Stomach smooth muscle (tissue), 2 donors: Measurements from ENCODE around the gene PYCR2.
A peak's percentile ranks its signal among the peaks of the same experiment; 100 is the strongest.

Experiments
- H3K27ac ChIP-seq: one replicate; pipeline ENCODE4 v1.7.0; 2013; ENCODE audit warnings: mild to moderate bottlenecking, low read length, inconsistent platforms
- H3K27me3 ChIP-seq, 2 donors: one replicate each; pipeline ENCODE4 v1.7.0; 2013; ENCODE audit warnings: low read length in 2 of 2; ENCODE audit not compliant: insufficient read depth in 2 of 2, control insufficient read depth in 1 of 2
- H3K36me3 ChIP-seq, 2 donors: one replicate each; pipeline ENCODE4 v1.7.0; 2013; ENCODE audit warnings: low read length in 2 of 2; ENCODE audit not compliant: control insufficient read depth in 2 of 2, insufficient read depth in 2 of 2
- H3K4me1 ChIP-seq: one replicate; pipeline ENCODE4 v1.7.0; 2013; ENCODE audit warnings: low read length; ENCODE audit not compliant: control insufficient read depth, insufficient read depth
- H3K4me3 ChIP-seq, 2 donors: one replicate each; pipeline ENCODE4 v1.7.0; 2013; ENCODE audit warnings: low read length in 2 of 2
- H3K9ac ChIP-seq, 2 donors: one replicate each; pipeline ENCODE4 v1.7.0; 2013; ENCODE audit warnings: low read length in 2 of 2, mild to moderate bottlenecking in 1 of 2
- H3K9me3 ChIP-seq, 2 donors: one replicate each; pipeline ENCODE4 v1.7.0; 2013; ENCODE audit warnings: low read length in 2 of 2; ENCODE audit not compliant: control insufficient read depth in 2 of 2
- donor health status: healthy.
- donor health status: Pancreatic carcinoma.

Gene PYCR2

DNA sequence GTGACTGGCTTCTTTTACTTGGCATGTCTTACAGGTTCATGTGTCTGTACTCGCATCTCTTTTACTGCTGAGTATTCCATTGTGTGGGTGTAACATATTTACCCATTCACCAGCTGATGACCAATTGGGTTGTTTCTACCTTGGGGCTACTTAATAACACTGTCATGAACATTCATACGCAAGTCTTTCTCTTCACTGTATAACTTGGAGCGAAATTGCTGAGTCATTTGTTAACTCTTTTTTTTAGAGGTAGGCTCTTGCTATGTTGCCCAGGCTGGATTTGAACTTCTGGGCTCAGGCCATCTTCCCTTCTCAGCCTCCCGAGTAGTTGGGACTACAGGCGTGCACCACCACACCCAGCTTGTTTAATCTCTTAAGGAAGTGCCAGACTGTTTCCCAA, 6.5 kb downstream of the PYCR2 start:
- H3K4me3 ChIP-seq: no peak overlapping the region
- peaks cover 22% of the 10 kb centered on the region in 2 donors for H3K36me3 ChIP-seq
- H3K27ac ChIP-seq: no peak overlapping the region
- no peaks in the 10 kb centered on the region for H3K9me3 ChIP-seq
- no peak overlapping the region for H3K9ac ChIP-seq
- H3K27me3 ChIP-seq: no peaks in the 10 kb centered on the region
- peaks cover 17% of the 10 kb centered on the region for H3K4me1 ChIP-seq

DNA sequence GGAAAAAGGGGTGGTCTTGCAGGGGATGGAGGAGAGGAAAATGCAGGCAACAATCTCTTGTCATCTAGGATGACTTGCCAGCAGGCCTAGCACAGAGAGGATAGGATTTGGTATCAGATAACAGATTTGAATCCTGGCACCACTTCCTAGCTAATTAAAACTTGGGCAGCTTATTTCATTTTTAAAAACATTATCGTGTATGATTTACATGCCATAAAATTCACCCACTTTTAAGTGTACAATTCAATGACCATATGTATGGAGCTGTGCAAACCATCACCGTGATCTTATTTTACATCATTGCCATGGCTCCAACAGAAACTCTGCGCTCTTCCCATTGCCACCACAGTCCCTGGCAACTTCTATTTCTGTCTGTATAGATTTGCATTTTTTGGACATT, 6.9 kb downstream of the PYCR2 start:
- no peaks in the 10 kb centered on the region for H3K27me3 ChIP-seq
- H3K4me1 ChIP-seq: peaks cover 12% of the 10 kb centered on the region
- H3K4me3 ChIP-seq: no peak overlapping the region
- H3K9me3 ChIP-seq: no peaks in the 10 kb centered on the region
- no peak overlapping the region for H3K27ac ChIP-seq
- peaks cover 20 to 22% of the 10 kb centered on the region in 2 donors for H3K36me3 ChIP-seq
- no peak overlapping the region for H3K9ac ChIP-seq

DNA sequence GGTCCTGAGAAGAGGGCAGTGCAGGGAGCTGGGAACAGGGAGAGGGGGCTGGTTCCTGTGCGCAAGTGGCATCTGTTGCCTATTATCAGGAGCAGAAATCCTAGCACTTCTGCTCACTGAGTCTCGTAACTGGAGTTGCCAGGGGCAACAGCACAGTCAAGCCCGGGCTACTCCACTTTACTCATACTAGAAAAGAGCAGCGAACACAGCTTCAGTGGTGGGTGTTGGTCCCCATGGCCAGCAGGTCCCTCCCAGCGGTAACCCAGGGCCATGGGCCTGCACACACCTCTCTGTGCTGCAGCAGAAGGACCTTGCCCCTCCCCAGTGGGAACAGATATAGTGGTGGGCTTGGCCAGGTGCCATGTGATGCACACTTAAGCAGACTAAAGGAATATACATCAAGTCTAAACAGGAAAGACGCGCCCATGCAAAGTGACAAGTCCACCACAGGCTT, 8.5 kb downstream of the PYCR2 start:
- H3K9me3 ChIP-seq: no peaks in the 10 kb centered on the region
- no peaks in the 10 kb centered on the region for H3K27me3 ChIP-seq
- peaks cover 9 to 12% of the 10 kb centered on the region in 2 donors for H3K36me3 ChIP-seq
- peaks cover 20% of the 10 kb centered on the region for H3K4me1 ChIP-seq
- no peak overlapping the region for H3K9ac ChIP-seq
- no peak overlapping the region for H3K4me3 ChIP-seq
- H3K27ac ChIP-seq: no peak overlapping the region

DNA sequence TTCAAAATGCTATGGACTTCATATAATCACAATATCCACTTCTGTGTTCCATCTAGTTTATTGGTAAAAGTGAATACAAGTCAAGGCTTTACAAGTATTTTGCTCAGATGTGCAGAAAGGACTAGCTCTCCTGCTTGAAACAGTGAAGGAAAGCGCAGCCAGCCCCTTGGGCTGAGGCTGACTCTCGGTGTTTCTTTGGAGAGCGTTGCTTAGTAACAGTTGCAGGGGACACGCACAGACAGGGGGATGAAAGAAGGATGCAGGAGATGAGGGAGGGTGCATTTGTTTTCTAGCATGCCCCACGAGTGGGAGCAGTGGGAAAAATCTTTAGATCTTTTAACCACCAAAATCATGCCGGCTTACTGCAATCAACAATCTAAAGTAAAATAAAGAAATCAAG, 9.1 kb downstream of the PYCR2 start:
- H3K4me3 ChIP-seq: no peak overlapping the region

DNA sequence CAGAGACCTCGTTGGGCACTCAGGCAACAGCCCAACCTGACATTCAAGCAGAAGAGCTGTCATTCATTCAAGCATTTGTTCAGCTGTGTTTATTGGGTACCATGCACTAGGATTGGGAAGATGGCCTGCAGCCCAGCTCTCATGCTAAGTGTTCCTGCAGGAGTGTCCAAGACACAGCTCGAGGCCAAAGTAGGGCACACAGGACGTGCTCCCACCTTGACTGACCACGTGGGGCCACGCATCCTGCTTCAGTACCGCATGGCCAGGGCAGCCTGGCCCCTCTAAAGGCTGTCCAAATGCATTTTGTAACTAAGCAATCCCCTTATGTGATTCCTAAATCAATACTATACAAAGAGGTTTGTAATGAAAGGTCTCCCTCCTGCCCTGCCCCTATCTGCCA, 9.7 kb downstream of the PYCR2 start:
- no peak overlapping the region for H3K9ac ChIP-seq
- no peaks in the 10 kb centered on the region for H3K9me3 ChIP-seq
- H3K36me3 ChIP-seq: peaks cover 9 to 12% of the 10 kb centered on the region in 2 donors
- H3K27ac ChIP-seq: no peak overlapping the region
- peaks cover 10% of the 10 kb centered on the region for H3K4me1 ChIP-seq
- no peaks in the 10 kb centered on the region for H3K27me3 ChIP-seq
- no peak overlapping the region for H3K4me3 ChIP-seq

More for the DNA sequence above, 9.1 kb downstream of the PYCR2 start:
- H3K27ac ChIP-seq: no peak overlapping the region
- peaks cover 9 to 12% of the 10 kb centered on the region in 2 donors for H3K36me3 ChIP-seq
- no peaks in the 10 kb centered on the region for H3K27me3 ChIP-seq
- H3K9ac ChIP-seq: no peak overlapping the region
- no peaks in the 10 kb centered on the region for H3K9me3 ChIP-seq
- peaks cover 16% of the 10 kb centered on the region for H3K4me1 ChIP-seq

DNA sequence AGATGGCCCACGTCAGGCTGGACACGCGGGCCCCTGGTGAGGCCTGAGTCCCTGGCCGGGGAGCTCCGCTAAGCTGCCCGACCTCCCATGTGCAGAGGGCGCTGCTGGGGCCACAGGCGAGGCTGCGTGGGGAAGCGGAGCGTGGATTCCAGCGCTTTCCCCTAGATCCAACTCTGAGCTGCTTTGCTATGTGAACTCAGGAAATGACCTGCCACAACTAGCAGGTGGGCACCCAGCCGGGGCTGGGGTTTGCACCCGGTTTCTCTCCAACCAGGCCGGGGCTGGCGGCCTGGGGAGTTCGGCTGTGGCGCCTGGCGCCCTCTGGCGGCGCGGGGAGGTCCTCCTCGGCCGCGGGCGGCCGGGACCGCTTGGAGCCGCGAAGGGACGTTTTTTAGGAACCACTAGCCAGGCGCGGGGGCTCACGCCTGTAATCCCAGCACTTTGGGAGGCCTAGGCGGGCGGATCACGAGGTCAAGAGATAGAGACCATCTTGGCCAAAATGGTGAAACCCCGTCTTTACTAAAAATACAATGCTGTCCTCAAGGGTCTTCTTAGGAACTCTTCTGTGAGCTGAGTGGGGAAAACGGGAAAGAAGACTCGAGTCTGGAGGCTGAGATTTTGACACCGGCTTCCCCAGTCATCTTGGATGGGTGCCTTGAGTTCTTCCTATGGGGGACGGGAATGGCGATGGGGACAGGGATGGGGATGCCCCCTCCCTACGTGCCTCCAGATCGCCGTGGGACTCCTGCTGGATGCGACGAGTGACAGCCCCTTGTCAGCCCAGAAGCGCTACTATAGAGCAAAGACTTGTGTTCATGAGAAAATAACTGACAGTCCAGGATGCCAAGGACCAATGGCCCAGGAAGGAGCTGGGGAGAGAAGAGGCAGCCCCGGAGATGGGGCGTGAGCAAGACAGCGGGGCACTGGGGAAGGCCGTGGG, 12.6 kb downstream of the PYCR2 start:
- peaks cover 2 to 3% of the 10 kb centered on the region in 2 donors for H3K36me3 ChIP-seq
- no peaks in the 10 kb centered on the region for H3K27me3 ChIP-seq
- H3K9ac ChIP-seq: peak overlapping the region; percentile 51 to 71
- H3K27ac ChIP-seq: no peak overlapping the region
- H3K4me3 ChIP-seq: peak overlapping the region in 1 of 2 donors; percentile 58
- H3K9me3 ChIP-seq: no peaks in the 10 kb centered on the region
- H3K4me1 ChIP-seq: peaks cover 10% of the 10 kb centered on the region

DNA sequence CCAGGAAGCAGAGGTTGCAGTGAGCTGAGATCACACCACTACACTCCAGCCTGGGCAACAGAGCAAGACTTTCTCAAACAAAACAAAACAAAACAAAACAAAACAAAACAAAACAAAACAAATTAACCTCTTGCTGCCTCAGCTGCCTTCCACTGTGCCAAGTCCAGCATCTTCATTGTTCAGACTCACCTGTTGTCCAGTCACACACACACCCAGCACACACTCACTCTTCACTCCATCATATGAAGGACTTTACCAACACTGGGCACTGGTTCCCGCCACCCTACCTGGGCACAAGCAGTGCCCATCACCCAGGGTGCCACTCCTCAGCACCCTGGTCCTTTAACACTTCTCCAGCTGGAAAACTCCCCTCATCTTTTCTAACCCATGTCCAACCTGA, 14.6 kb downstream of the PYCR2 start:
- peaks cover 10% of the 10 kb centered on the region for H3K4me1 ChIP-seq
- no peak overlapping the region for H3K27ac ChIP-seq
- H3K27me3 ChIP-seq: no peaks in the 10 kb centered on the region
- H3K9ac ChIP-seq: no peak overlapping the region
- H3K36me3 ChIP-seq: no peaks in the 10 kb centered on the region
- H3K9me3 ChIP-seq: no peaks in the 10 kb centered on the region
- H3K4me3 ChIP-seq: no peak overlapping the region

DNA sequence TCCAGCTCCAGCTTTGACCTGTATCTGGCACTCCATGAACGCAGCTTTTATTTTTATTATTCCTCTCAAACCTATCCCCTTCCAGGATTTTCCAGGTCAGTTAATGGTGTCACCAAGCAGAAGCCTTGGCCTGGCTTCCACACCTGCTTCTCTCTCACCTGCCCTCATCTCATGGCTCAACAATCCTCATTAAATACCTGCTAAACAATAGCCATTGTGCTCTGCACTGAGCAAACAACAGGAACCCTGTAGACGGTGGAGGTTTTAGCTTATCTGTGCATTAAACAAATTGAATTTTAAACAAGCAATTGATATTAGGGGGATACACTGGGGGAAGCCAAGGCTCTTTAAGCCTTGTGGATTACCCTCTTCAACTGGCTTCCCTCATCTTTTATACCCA, 15.3 kb downstream of the PYCR2 start:
- Histone ChIP-seq H3K4me1 (peaks cover 10% of the 10 kb centered on the region), H3K4me3 (no peak overlapping the region), H3K9me3 (no peaks in the 10 kb centered on the region), H3K27me3 (no peaks in the 10 kb centered on the region), H3K27ac (no peak overlapping the region), H3K36me3 (no peaks in the 10 kb centered on the region), H3K9ac (no peak overlapping the region)

DNA sequence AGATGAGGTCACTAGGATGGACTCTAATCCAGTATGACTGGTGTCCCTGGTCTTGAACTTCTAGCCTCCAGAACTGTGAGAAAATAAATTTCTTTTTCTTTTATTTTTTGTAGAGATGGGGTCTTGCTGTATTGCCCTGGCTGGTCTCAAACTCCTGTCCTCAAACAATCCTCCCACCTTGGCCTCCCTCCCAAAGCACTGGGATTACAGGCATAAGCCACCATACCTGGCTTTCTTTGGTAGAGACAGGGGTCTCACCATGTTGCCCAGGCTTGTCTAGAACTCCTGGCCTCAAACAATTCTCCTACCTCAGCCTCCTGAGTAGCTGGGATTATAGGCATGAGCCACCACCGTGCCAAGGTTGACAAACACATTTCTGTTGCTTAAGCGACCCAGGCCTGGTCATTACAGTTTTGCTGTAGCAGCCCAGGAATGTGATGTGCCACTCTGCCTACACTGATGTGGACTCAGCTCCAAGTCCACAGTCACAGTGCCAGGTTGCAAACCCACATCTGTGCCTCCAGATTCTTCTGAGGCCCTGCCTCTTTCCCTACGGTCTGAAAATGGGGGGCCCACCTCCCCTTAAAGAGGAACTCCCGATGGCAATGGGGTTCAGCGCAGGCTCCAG, 15.9 kb downstream of the PYCR2 start:
- Histone ChIP-seq H3K9ac (no peak overlapping the region), H3K27me3 (no peaks in the 10 kb centered on the region), H3K36me3 (no peaks in the 10 kb centered on the region), H3K4me1 (peaks cover 10% of the 10 kb centered on the region), H3K9me3 (no peaks in the 10 kb centered on the region), H3K27ac (no peak overlapping the region), H3K4me3 (no peak overlapping the region)

DNA sequence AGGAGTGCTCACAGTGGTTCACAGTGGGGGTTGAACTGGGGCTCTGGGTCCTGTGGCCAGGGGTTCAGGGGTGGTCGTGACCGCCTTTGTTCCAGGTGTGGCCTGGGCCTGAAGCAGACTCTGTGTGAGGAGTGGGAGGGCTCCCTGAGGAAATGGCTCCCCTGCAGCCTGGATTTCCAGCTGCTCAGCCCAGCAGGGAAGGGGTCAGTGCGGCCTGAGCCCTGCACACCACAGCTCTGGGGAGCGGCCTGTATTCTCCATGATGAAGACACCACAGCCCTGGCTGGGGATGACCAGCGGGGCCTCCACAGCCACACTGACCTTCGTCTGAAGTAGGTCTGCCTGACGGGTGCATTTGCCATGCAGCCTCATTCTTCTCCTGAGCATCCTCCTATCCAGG, 16.7 kb downstream of the PYCR2 start:
- Histone ChIP-seq H3K4me3 (no peak overlapping the region), H3K9me3 (no peaks in the 10 kb centered on the region), H3K27ac (no peak overlapping the region)

DNA sequence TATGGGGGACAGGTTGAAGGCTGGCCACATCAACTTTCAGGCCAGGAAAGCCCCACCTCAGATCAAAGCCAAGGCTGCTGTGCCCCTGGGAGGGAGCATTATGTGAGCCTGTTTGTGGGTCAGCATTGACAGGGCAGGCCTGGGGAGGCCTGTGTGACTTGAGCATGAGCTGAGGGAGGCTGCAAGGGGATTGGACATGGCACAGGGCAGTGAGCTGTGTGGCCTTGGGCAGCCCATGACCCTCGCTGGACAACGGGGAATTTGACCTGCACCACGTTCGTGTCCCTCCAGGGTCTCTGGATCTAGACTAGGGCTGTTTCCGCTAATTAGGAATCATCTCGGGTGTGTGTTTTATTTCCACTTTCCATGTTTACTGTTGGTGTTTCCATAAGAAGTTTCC, 17.6 kb downstream of the PYCR2 start:
- Histone ChIP-seq H3K27me3 (no peaks in the 10 kb centered on the region), H3K4me1 (peaks cover 6% of the 10 kb centered on the region), H3K36me3 (no peaks in the 10 kb centered on the region), H3K4me3 (no peak overlapping the region), H3K27ac (no peak overlapping the region), H3K9me3 (no peaks in the 10 kb centered on the region), H3K9ac (no peak overlapping the region)

More for the DNA sequence above, 16.7 kb downstream of the PYCR2 start:
- Histone ChIP-seq H3K36me3 (no peaks in the 10 kb centered on the region), H3K27me3 (no peaks in the 10 kb centered on the region), H3K4me1 (peaks cover 10% of the 10 kb centered on the region), H3K9ac (no peak overlapping the region)
